Sigmoid colon (tissue), 4 donors: ENCODE results near the gene INSRR.

ENCODE experiments used
- EP300 ChIP-seq, 4 donors: sonication (generic); formaldehyde crosslinking; IDR thresholded peaks; one replicate each; pipeline ENCODE4 v1.6.1; 2017; ENCODE audit warnings: antibody characterized with exemption in 4 of 4
- POLR2A ChIP-seq, 2 donors: fragments of 450-650 bp; IDR thresholded peaks; one replicate each; pipeline ENCODE4 v1.6.1; 2016; ENCODE audit warnings: antibody characterized with exemption in 2 of 2, mild to moderate bottlenecking in 2 of 2, moderate library complexity in 2 of 2
- POLR2AphosphoS5 ChIP-seq, 4 donors: sonication (generic); formaldehyde crosslinking; IDR thresholded peaks; one replicate each; pipeline ENCODE4 v1.6.1; 2017; ENCODE audit warnings: antibody characterized with exemption in 4 of 4
- TF ChIP-seq, protein P1 (sequence below), 4 experiments: fragments of 450-650 bp in 3 of 4; fragments of 200-600 bp in 1 of 4; IDR thresholded peaks; one replicate each; pipeline ENCODE4 v1.5.1; 2016 to 2019; ENCODE audit warnings: antibody characterized with exemption in 4 of 4, mild to moderate bottlenecking in 3 of 4, moderate library complexity in 2 of 4

DNA sequence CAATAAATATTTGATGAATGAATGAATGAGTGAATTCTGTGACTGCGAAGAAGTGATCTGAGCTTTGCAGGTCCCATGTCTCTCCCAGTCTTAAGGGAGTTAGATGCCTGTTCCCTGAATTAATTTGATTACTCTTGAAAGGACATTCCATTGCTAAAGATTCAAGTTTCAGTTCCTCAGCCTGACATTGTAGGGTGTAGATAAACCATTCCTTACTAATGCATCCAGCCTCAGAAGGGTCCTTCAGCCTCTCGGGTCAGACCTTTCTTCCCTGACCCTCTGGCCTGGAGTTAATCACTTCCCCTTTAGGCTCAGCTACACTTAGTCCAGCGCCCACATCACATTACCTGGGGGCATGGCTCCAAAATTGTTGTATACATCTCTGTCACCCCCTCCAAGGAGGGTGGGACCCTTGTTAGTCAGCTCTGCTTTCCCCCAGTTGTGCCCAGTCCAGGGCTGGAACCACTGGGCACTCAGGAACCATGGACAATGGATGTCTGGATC, 2.6 kb downstream of the INSRR start:
- TF ChIP-seq EP300 (IDR thresholded peaks at IDR 0.05) (no peak), POLR2A (IDR thresholded peaks at IDR 0.05) (no peak), POLR2AphosphoS5 (IDR thresholded peaks at IDR 0.05) (no peak)
- TF ChIP-seq, protein P1, sequence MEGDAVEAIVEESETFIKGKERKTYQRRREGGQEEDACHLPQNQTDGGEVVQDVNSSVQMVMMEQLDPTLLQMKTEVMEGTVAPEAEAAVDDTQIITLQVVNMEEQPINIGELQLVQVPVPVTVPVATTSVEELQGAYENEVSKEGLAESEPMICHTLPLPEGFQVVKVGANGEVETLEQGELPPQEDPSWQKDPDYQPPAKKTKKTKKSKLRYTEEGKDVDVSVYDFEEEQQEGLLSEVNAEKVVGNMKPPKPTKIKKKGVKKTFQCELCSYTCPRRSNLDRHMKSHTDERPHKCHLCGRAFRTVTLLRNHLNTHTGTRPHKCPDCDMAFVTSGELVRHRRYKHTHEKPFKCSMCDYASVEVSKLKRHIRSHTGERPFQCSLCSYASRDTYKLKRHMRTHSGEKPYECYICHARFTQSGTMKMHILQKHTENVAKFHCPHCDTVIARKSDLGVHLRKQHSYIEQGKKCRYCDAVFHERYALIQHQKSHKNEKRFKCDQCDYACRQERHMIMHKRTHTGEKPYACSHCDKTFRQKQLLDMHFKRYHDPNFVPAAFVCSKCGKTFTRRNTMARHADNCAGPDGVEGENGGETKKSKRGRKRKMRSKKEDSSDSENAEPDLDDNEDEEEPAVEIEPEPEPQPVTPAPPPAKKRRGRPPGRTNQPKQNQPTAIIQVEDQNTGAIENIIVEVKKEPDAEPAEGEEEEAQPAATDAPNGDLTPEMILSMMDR (IDR thresholded peaks at IDR 0.05): no peak
